HL-60 (cell line): ENCODE measurements around the gene ZNF277.

Experiments used
- DNase-seq, 2 experiments: peaks; one replicate each; pipeline ENCODE4 v3.0.0-alpha.2; 2010 to 2020; ENCODE audit warnings: low read depth in 1 of 2, low spot score in 1 of 2
- H3K27ac ChIP-seq: fragments of 250-450 bp; sonication (Bioruptor Pico); replicated peaks from 2 replicates; pipeline ENCODE4 v1.5.1; 2020; ENCODE audit warnings: mild to moderate bottlenecking, moderate library complexity
- H3K27me3 ChIP-seq: fragments of 250-450 bp; sonication (Bioruptor Pico); 2 replicates; pipeline ENCODE4 v1.5.1; 2021; ENCODE audit warnings: mild to moderate bottlenecking, moderate library complexity; ENCODE audit not compliant: insufficient read depth, poor library complexity, severe bottlenecking
- H3K4me3 ChIP-seq: replicated peaks from 2 replicates; pipeline ENCODE4 v1.5.1; 2011; ENCODE audit warnings: mild to moderate bottlenecking, control low read depth, low read length; ENCODE audit not compliant: insufficient read depth
- CTCF ChIP-seq: IDR thresholded peaks from one replicate; pipeline ENCODE4 v1.5.1; 2011; ENCODE audit warnings: low read length, control low read depth, inconsistent platforms; ENCODE audit not compliant: insufficient read depth
- GABPA ChIP-seq: IDR thresholded peaks from 2 replicates; pipeline ENCODE4 v1.6.1; 2012; ENCODE audit warnings: low read depth
- POLR2AphosphoS5 ChIP-seq: IDR thresholded peaks from 2 replicates; pipeline ENCODE4 v1.6.1; 2012; ENCODE audit warnings: low read depth
- SPI1 ChIP-seq: IDR thresholded peaks from 2 replicates; pipeline ENCODE4 v1.6.1; 2012; ENCODE audit warnings: low read depth, mild to moderate bottlenecking, borderline replicate concordance
- TF ChIP-seq, protein P1 (sequence below): IDR thresholded peaks from 2 replicates; pipeline ENCODE4 v1.6.1; 2012; ENCODE audit warnings: low read depth; ENCODE audit not compliant: insufficient replicate concordance

ZNF277 gene

GRCh38 chr7:112201839-112202238 is 4.7 kb upstream of the ZNF277 start:
- Histone ChIP-seq H3K27ac (no peak overlapping the region), H3K4me3 (no peak overlapping the region), H3K27me3 (no peaks in the 10 kb centered on the region)
- TF ChIP-seq SPI1 (no peak), GABPA (no peak), POLR2AphosphoS5 (no peak), CTCF (no peak)
- TF ChIP-seq, protein P1, sequence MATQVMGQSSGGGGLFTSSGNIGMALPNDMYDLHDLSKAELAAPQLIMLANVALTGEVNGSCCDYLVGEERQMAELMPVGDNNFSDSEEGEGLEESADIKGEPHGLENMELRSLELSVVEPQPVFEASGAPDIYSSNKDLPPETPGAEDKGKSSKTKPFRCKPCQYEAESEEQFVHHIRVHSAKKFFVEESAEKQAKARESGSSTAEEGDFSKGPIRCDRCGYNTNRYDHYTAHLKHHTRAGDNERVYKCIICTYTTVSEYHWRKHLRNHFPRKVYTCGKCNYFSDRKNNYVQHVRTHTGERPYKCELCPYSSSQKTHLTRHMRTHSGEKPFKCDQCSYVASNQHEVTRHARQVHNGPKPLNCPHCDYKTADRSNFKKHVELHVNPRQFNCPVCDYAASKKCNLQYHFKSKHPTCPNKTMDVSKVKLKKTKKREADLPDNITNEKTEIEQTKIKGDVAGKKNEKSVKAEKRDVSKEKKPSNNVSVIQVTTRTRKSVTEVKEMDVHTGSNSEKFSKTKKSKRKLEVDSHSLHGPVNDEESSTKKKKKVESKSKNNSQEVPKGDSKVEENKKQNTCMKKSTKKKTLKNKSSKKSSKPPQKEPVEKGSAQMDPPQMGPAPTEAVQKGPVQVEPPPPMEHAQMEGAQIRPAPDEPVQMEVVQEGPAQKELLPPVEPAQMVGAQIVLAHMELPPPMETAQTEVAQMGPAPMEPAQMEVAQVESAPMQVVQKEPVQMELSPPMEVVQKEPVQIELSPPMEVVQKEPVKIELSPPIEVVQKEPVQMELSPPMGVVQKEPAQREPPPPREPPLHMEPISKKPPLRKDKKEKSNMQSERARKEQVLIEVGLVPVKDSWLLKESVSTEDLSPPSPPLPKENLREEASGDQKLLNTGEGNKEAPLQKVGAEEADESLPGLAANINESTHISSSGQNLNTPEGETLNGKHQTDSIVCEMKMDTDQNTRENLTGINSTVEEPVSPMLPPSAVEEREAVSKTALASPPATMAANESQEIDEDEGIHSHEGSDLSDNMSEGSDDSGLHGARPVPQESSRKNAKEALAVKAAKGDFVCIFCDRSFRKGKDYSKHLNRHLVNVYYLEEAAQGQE = no peak
- no peak for DNase-seq

- DNase-seq = peak; percentile 62 to 79
- TF ChIP-seq CTCF = no peak
- TF ChIP-seq, protein P1 = no peak
- TF ChIP-seq SPI1 = no peak
- no peak for TF ChIP-seq POLR2AphosphoS5
- no peak for TF ChIP-seq GABPA
- Histone ChIP-seq H3K4me3 (no peak overlapping the region), H3K27ac (no peak overlapping the region), H3K27me3 (no peaks in the 10 kb centered on the region)
Measured at GRCh38 chr7:112202816-112203215, 3.7 kb upstream of the ZNF277 start.

DNA sequence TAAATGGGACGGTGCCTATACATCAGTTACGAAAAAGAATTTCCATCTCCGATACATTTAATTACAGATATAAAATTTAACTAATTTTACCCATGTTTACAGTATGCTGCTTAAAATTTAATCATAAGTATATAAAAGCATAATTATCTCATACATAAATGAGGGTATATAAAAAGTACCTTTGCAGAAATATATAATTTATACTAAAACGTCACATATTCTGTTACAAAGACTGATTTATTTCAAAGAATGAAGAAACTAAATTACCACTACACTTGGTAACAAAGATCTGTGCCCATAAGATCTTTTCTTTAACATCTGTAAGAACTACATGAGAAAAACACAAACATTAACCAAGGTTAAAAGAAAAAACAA is 3.1 kb upstream of the ZNF277 start:
- Histone ChIP-seq H3K4me3 (no peak overlapping the region), H3K27me3 (no peaks in the 10 kb centered on the region), H3K27ac (no peak overlapping the region)
- no peak for DNase-seq
- TF ChIP-seq POLR2AphosphoS5 = no peak
- TF ChIP-seq SPI1 = no peak
- TF ChIP-seq CTCF = no peak
- TF ChIP-seq, protein P1 = no peak
- TF ChIP-seq GABPA = no peak
